Iris pigment epithelial cell (primary cell): ENCODE measurements around the gene KNDC1.
"Not testable (repeated sequence)": the region's sequence is repeated elsewhere in the genome, so short reads cannot be mapped to it uniquely, and the experiment has no call there.

ENCODE experiments used
- DNase-seq: peaks from one replicate; pipeline ENCODE4 v3.0.0-alpha.2; 2011; ENCODE audit warnings: low read depth

Gene KNDC1

GRCh38 chr10:133259602-133259989 is 99.6 kb downstream of the KNDC1 start:
- no peak for DNase-seq

- peak; percentile 31 for DNase-seq
Observed at GRCh38 chr10:133260895-133261725, 101.1 kb downstream of the KNDC1 start.

- peak; percentile 42 for DNase-seq
Observed at GRCh38 chr10:133261726-133262325, 101.8 kb downstream of the KNDC1 start.

- no peak for DNase-seq
Observed at GRCh38 chr10:133262696-133263095, 102.7 kb downstream of the KNDC1 start.

- DNase-seq = no peak
Observed at GRCh38 chr10:133263674-133264073, 103.7 kb downstream of the KNDC1 start.

- DNase-seq = no peak
Observed at GRCh38 chr10:133264461-133264860, 104.4 kb downstream of the KNDC1 start.

GRCh38 chr10:133265052-133265451 is 105.0 kb downstream of the KNDC1 start:
- not testable (repeated sequence) for DNase-seq

- no peak for DNase-seq
Observed at GRCh38 chr10:133266056-133266795, 106.2 kb downstream of the KNDC1 start.

- DNase-seq = no peak
Observed at GRCh38 chr10:133267293-133267692, 107.3 kb downstream of the KNDC1 start.

- DNase-seq = no peak
Observed at GRCh38 chr10:133267829-133268228, 107.8 kb downstream of the KNDC1 start.

GRCh38 chr10:133268532-133268931 is 108.5 kb downstream of the KNDC1 start:
- DNase-seq = no peak

GRCh38 chr10:133269367-133269766 is 109.3 kb downstream of the KNDC1 start:
- no peak for DNase-seq

GRCh38 chr10:133270204-133270603 is 110.2 kb downstream of the KNDC1 start:
- DNase-seq = no peak

- no peak for DNase-seq
Observed at GRCh38 chr10:133270773-133271297, 110.8 kb downstream of the KNDC1 start.

GRCh38 chr10:133271521-133272300 is 111.7 kb downstream of the KNDC1 start:
- no peak for DNase-seq

GRCh38 chr10:133272301-133272963 is 112.4 kb downstream of the KNDC1 start:
- DNase-seq = no peak

GRCh38 chr10:133272964-133273420 is 113.0 kb downstream of the KNDC1 start:
- no peak for DNase-seq

- DNase-seq = no peak
Observed at GRCh38 chr10:133273534-133274143, 113.6 kb downstream of the KNDC1 start.

- no peak for DNase-seq
Observed at GRCh38 chr10:133274751-133275683, 115.0 kb downstream of the KNDC1 start.

GRCh38 chr10:133275684-133276092 is 115.7 kb downstream of the KNDC1 start:
- no peak for DNase-seq
